GM23338 (cell line): ENCODE measurements around the gene ACSS3.

Experiments used
- CREB1 ChIP-seq: fragments of 250-450 bp; sonication (Bioruptor Pico); IDR thresholded peaks from 2 replicates; pipeline ENCODE4 v1.5.0; 2020; ENCODE audit warnings: low read depth, mild to moderate bottlenecking, moderate library complexity
- CTCF ChIP-seq, 2 experiments: fragments of 200-600 bp in 1 of 2; sonication (generic) in 1 of 2; conservative IDR thresholded peaks; 2 replicates each; pipeline versions ENCODE4 v1.5.1 to v1.6.1; 2016 to 2017; ENCODE audit warnings: antibody characterized with exemption in 2 of 2, low read depth in 2 of 2, mild to moderate bottlenecking in 2 of 2, moderate library complexity in 1 of 2
- EZH2 ChIP-seq: fragments of 200-600 bp; sonication (generic); IDR thresholded peaks from one replicate; pipeline ENCODE4 v1.8.0; 2017; ENCODE audit warnings: antibody characterized with exemption, mild to moderate bottlenecking, low read depth; ENCODE audit not compliant: unreplicated experiment
- EZH2phosphoT487 ChIP-seq: fragments of 200-600 bp; sonication (generic); IDR thresholded peaks from one replicate; pipeline ENCODE4 v1.8.1; 2018; ENCODE audit warnings: antibody characterized with exemption; ENCODE audit not compliant: unreplicated experiment
- JUNB ChIP-seq: IDR thresholded peaks from one replicate; pipeline ENCODE4 v1.6.1; 2016; ENCODE audit warnings: antibody characterized with exemption; ENCODE audit not compliant: unreplicated experiment
- NANOG ChIP-seq: IDR thresholded peaks from 2 replicates; pipeline ENCODE4 v1.6.1; 2016; ENCODE audit warnings: antibody characterized with exemption, borderline replicate concordance
- POLR2AphosphoS5 ChIP-seq: IDR thresholded peaks from 2 replicates; pipeline ENCODE4 v1.6.1; 2016; ENCODE audit warnings: antibody characterized with exemption, low read depth
- STAT1 ChIP-seq: IDR thresholded peaks from one replicate; pipeline ENCODE4 v1.6.1; 2016; ENCODE audit warnings: antibody characterized with exemption; ENCODE audit not compliant: unreplicated experiment
- ZNF114 ChIP-seq: fragments of 250-450 bp; sonication (Bioruptor Pico); IDR thresholded peaks from 2 replicates; pipeline ENCODE4 v1.5.0; 2020; ENCODE audit warnings: mild to moderate bottlenecking, moderate library complexity
- ZNF331 ChIP-seq: fragments of 250-450 bp; sonication (Bioruptor Pico); IDR thresholded peaks from 2 replicates; pipeline ENCODE4 v1.5.0; 2020; ENCODE audit warnings: low read depth, mild to moderate bottlenecking, moderate library complexity
- TF ChIP-seq, protein P1 (sequence below): IDR thresholded peaks from 2 replicates; pipeline ENCODE4 v1.6.1; 2016; ENCODE audit warnings: antibody characterized with exemption
- TF ChIP-seq, protein P2 (sequence below): IDR thresholded peaks from one replicate; pipeline ENCODE4 v1.6.1; 2018; ENCODE audit warnings: antibody characterized with exemption; ENCODE audit not compliant: unreplicated experiment

DNA sequence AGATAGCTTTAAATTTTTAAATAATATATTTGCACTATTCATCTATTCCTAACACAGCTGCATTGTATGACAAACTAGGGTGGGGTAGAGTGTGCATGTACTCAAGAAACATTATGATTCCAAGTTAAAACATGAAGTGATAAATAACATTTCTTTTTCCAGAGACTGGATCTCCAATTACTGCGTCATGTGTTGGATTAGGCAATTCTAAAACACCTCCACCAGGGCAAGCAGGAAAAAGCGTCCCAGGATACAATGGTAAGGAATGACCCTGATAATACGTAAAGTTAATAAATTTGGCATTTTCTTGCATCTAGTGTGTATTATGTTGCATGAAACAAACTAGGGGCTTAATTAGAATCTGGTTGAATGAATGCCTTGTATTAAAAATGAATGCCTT is 138.9 kb downstream of the ACSS3 start:
- TF ChIP-seq EZH2phosphoT487 (no peak), CTCF (conservative IDR thresholded peaks at IDR 0.05; ENCODE audit: low read depth in 2 of 2) (no peak), NANOG (no peak), POLR2AphosphoS5 (no peak), EZH2 (no peak), CREB1 (no peak), JUNB (no peak), ZNF331 (no peak), STAT1 (no peak), ZNF114 (CRISPR knock-in tag) (no peak)
- TF ChIP-seq, protein P1, sequence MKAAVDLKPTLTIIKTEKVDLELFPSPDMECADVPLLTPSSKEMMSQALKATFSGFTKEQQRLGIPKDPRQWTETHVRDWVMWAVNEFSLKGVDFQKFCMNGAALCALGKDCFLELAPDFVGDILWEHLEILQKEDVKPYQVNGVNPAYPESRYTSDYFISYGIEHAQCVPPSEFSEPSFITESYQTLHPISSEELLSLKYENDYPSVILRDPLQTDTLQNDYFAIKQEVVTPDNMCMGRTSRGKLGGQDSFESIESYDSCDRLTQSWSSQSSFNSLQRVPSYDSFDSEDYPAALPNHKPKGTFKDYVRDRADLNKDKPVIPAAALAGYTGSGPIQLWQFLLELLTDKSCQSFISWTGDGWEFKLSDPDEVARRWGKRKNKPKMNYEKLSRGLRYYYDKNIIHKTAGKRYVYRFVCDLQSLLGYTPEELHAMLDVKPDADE = no peak
- TF ChIP-seq, protein P2, sequence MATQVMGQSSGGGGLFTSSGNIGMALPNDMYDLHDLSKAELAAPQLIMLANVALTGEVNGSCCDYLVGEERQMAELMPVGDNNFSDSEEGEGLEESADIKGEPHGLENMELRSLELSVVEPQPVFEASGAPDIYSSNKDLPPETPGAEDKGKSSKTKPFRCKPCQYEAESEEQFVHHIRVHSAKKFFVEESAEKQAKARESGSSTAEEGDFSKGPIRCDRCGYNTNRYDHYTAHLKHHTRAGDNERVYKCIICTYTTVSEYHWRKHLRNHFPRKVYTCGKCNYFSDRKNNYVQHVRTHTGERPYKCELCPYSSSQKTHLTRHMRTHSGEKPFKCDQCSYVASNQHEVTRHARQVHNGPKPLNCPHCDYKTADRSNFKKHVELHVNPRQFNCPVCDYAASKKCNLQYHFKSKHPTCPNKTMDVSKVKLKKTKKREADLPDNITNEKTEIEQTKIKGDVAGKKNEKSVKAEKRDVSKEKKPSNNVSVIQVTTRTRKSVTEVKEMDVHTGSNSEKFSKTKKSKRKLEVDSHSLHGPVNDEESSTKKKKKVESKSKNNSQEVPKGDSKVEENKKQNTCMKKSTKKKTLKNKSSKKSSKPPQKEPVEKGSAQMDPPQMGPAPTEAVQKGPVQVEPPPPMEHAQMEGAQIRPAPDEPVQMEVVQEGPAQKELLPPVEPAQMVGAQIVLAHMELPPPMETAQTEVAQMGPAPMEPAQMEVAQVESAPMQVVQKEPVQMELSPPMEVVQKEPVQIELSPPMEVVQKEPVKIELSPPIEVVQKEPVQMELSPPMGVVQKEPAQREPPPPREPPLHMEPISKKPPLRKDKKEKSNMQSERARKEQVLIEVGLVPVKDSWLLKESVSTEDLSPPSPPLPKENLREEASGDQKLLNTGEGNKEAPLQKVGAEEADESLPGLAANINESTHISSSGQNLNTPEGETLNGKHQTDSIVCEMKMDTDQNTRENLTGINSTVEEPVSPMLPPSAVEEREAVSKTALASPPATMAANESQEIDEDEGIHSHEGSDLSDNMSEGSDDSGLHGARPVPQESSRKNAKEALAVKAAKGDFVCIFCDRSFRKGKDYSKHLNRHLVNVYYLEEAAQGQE = no peak
